Measurements from ENCODE around the gene TTLL13. TPM values are rescaled to one million over a fixed set of nuclear protein-coding genes. Genes with fewer than 3 reads are reported as not detected.

Gene TTLL13, protein sequence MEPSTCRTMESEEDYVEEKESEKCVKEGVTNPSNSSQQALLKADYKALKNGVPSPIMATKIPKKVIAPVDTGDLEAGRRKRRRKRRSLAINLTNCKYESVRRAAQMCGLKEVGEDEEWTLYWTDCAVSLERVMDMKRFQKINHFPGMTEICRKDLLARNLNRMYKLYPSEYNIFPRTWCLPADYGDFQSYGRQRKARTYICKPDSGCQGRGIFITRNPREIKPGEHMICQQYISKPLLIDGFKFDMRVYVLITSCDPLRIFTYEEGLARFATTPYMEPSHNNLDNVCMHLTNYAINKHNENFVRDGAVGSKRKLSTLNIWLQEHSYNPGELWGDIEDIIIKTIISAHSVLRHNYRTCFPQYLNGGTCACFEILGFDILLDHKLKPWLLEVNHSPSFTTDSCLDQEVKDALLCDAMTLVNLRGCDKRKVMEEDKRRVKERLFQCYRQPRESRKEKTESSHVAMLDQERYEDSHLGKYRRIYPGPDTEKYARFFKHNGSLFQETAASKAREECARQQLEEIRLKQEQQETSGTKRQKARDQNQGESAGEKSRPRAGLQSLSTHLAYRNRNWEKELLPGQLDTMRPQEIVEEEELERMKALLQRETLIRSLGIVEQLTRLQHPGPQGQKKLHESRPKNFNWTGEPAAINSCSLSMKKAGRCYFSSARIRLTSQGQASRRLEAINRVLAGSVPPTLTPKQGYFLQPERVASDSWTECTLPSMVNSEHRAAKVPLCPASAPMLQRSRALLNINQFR
- 0.22 to 1.1 TPM (median 0.47 TPM) in 5 replicates for total RNA-seq (2022; extraction: Qiagen RNA extraction; ENCODE audit: low read depth)

DNA sequence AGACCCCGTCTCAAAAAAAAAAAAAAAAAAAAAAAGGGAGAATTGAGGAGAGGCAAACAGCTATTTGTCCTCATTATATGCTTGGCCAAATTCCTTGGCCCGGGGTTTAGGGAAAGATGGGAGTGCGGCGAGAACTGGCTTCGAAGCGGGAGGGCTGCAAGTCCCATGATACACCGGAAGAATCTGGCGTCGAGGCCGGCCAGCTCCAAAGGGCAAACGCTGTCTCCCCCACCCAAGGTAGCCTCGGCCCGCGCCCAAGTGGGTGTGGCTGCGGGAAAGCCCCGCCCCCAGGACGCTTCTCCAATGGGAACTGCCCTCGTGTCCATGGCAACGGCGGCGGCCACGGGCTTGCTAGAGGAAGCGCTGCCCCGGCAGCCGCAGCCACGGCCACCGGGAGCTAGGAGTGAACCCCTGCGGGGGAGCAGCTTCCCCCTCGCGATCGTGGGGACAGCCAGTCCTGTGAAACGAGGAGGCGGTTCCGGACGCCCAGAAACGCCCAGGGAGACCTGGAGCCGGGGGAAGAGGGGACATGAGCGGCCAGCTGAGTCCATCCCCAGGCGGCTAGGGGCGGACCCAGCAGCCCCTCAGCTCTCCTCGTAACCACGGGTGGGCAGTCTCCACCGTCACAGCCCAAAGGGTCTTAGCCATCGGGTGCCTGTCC is at the start of gene TTLL13:
Gene TTLL13, plus strand, starts transcription at position 354 of the 661 bp plus-strand sequence. CDS start 1,075 bp downstream, outside the sequence.

DNA sequence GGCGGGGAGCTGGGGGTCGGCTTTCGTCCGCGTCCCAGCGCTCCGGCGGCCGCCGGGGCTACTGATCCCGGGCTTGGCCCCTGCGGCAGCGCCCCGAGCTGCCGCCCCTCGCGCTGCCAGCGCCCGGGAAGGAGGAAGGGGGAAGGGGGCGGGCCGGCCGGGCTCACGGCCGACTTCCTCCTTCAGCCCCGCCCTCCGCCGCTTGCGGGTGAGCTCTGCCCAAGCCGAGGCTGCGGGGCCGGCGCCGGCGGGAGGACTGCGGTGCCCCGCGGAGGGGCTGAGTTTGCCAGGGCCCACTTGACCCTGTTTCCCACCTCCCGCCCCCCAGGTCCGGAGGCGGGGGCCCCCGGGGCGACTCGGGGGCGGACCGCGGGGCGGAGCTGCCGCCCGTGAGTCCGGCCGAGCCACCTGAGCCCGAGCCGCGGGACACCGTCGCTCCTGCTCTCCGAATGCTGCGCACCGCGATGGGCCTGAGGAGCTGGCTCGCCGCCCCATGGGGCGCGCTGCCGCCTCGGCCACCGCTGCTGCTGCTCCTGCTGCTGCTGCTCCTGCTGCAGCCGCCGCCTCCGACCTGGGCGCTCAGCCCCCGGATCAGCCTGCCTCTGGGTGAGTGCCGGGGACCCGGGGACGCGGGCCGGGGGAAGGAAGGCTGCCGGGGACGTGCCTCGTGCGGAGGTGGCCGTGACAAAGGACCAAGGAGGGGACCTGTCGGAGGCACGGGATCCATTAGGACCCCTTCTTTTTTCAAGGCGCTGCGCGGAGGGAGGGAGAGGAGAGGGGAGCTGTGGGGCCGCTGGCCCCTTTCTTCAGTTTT is 48.0 kb upstream of the TTLL13 start, which contains the start of gene SEMA4B:
Gene SEMA4B, plus strand, starts transcription at position 201 of the 814 bp plus-strand sequence. Its CDS starts 249 bp downstream, at position 450.

GRCh38 chr15:90233387-90234095 is 15.8 kb upstream of the TTLL13 start, which contains the start of gene CIB1:
Gene CIB1, minus strand, starts transcription at chr15:90233941. Its CDS starts 56 bp downstream, at chr15:90233885.

DNA sequence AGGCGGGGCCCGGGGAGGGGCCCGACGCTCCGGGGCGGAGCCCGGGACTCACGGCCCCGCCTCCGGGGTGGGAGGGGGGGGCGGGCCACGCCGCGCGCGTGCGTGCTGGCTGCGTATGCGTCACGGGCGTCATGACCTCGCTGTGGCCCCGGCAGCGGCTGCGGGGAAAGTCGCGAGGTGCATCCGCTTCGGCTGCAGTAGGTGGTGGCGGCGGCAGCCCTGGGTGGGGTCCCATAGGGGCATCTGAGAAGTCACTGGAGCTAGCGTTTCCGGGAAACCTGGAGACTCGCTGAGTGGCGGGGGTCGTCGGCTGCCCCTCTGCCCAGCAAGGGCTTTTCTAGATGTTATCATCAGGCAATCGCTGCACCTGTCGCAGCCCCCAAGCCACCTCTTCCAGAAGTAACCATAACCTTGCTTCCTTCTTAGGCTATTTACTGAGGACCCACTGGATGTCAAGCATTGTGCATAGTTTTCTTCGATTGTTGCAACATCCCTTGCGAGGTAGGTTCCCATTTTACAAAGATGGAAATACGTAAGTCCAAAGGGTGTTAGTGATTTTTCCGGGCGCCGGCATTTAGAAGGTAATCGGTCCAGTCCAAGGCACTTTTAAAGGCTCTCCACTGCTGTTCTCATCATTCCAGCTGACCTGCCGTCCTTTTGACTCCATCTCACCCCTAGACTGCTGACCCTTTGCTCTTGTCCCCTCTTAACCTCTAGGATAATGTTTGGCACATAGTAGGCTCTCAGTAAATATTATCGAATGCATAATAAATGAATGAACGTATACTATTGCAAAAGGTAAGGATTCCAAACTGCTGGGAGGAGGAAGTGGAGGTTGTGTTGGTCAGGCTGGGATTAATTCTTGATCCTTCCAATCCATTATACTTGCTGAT is 15.0 kb upstream of the TTLL13 start, which contains the start of gene GDPGP1:
Gene GDPGP1, plus strand, starts transcription at position 114 of the 893 bp plus-strand sequence. CDS start 6,700 bp downstream, outside the sequence.

DNA sequence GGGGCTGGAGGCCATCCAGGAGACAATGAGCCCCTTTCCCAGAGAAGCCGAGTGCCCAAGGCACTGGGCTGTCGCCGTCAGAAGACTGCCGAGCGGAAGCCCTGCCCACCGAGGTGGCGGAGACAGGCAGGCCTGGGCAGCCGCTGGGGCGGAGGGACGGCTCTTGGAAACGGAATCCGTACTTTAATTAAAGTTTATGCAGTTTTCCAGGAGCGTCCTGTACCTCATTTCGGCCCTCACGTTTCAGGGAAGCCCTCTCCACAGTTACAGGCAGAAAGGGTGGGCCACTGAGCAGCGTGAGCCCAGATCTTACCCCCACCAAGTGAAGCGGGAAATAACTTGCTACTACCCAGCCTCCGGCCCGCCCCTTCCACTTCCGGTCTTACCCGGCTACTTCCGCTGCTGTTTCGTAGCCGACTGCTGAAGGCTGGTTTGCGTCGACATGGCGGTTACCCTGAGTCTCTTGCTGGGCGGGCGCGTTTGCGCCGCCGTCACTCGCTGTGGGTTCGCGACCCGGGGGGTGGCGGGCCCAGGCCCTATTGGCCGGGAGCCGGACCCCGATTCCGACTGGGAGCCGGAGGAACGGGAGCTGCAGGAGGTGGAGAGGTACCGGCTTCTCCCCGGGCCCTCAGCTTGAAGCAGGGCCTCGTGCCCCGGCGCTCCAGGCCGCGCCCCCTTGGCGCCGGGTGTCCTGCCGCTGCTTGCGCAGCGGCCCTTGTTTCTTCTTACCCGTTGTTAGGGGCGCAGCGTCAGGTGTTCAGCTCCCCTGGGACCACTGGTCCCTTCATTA is 16.1 kb downstream of the TTLL13 start, which contains the start of gene NGRN:
Gene NGRN, plus strand, starts transcription at position 402 of the 790 bp plus-strand sequence. Its CDS starts 41 bp downstream, at position 443.

Other genes with a start within 250 kb of the TTLL13 start
- 8.5 to 18.6 TPM (median 16.7 TPM) in 5 replicates for gene ZNF710, start 248.2 kb upstream of the TTLL13 start, total RNA-seq (2022; extraction: Qiagen RNA extraction; ENCODE audit: low read depth)
- 37.7 to 47.9 TPM (median 45.1 TPM) in 5 replicates for gene IDH2, start 147.1 kb upstream of the TTLL13 start, total RNA-seq (2022; extraction: Qiagen RNA extraction; ENCODE audit: low read depth)
- gene SEMA4B, start 48.2 kb upstream of the TTLL13 start, total RNA-seq (2022; extraction: Qiagen RNA extraction; ENCODE audit: low read depth) = 122 to 178 TPM (median 156 TPM) in 5 replicates
- gene CIB1, start 15.6 kb upstream of the TTLL13 start, total RNA-seq (2022; extraction: Qiagen RNA extraction; ENCODE audit: low read depth) = 187 to 260 TPM (median 238 TPM) in 5 replicates
- gene GDPGP1, start 15.3 kb upstream of the TTLL13 start, total RNA-seq (2022; extraction: Qiagen RNA extraction; ENCODE audit: low read depth) = 5.0 to 8.1 TPM (median 6.1 TPM) in 5 replicates
- 106 to 119 TPM (median 116 TPM) in 5 replicates for gene NGRN, start 16.1 kb downstream of the TTLL13 start, total RNA-seq (2022; extraction: Qiagen RNA extraction; ENCODE audit: low read depth)
- gene ZNF774, start 102.7 kb downstream of the TTLL13 start, total RNA-seq (2022; extraction: Qiagen RNA extraction; ENCODE audit: low read depth) = 0.68 to 1.8 TPM (median 1.3 TPM) in 5 replicates
- 119 to 212 TPM (median 126 TPM) in 5 replicates for gene IQGAP1, start 138.7 kb downstream of the TTLL13 start, total RNA-seq (2022; extraction: Qiagen RNA extraction; ENCODE audit: low read depth)

All from A549 treated with CpdA at 1 μM for 4 hours (cell line).